ENCODE data around the gene ALDOC.

ALDOC gene

DNA sequence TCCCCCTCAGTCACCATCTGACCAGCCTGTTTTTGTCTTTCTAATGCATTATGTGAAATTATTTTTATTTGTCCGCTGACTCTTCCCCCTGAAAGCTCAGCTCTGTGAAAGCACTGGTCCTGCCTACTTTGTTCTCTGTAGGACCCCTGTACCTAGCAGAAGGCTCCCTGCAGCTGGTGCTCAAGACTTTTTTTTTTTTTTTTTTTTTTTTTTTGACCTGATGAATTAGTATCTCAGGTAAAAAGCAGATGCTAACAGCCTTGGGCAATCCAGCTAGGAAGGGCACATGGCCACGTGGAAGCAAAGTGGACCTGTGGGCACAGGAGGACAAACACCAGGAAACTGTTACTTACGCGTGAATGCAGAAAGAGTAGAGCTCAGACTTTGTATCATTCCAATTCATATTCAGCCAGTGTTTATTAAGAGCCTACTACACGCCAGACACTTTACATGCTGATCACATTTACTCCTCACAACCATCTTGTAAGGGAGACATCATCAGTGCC is 23.6 kb downstream of the ALDOC start:
- Histone ChIP-seq H3K36me3 (replicated peaks; ENCODE audit: insufficient read depth, low read length) (no peaks in the 10 kb centered on the region), H3K27ac (ENCODE audit: low read length) (no peak overlapping the region), H2AFZ (ENCODE audit: low read length) (no peak overlapping the region), H4K20me1 (ENCODE audit: insufficient read depth, low read length) (no peaks in the 10 kb centered on the region), H3K9ac (ENCODE audit: low read length) (no peak overlapping the region), H3K4me1 (ENCODE audit: low read length) (peaks cover 3% of the 10 kb centered on the region; the same call in 1 of the 2 replicates), H3K9me3 (replicated peaks; ENCODE audit: insufficient read depth, low read length) (no peaks in the 10 kb centered on the region), H3K4me3 (ENCODE audit: low read length) (peak overlapping the region; percentile 39), H3K27me3 (replicated peaks; ENCODE audit: insufficient read depth, low read length) (0 out of 2 replicates have a peak, but pooled peaks cover 5% of the 10 kb centered on the region), H3K79me2 (ENCODE audit: low read length) (no peaks in the 10 kb centered on the region), H3K9me2 (replicated peaks; ENCODE audit: insufficient read depth, low read length) (no peaks in the 10 kb centered on the region), H3K4me2 (ENCODE audit: low read depth, low read length) (peak overlapping the region; percentile 88), H3F3A (ENCODE audit: insufficient read depth, low read length) (no peaks in the 10 kb centered on the region; the same call in 1 of the 2 replicates)
- no peak for DNase-seq
- TF ChIP-seq EZH2 (optimal IDR thresholded peaks at IDR 0.05; ENCODE audit: low read depth, low read length) (no peak), EZH2phosphoT487 (IDR thresholded peaks at IDR 0.05; ENCODE audit: low read length) (no peak)
- TF ChIP-seq, protein P1, sequence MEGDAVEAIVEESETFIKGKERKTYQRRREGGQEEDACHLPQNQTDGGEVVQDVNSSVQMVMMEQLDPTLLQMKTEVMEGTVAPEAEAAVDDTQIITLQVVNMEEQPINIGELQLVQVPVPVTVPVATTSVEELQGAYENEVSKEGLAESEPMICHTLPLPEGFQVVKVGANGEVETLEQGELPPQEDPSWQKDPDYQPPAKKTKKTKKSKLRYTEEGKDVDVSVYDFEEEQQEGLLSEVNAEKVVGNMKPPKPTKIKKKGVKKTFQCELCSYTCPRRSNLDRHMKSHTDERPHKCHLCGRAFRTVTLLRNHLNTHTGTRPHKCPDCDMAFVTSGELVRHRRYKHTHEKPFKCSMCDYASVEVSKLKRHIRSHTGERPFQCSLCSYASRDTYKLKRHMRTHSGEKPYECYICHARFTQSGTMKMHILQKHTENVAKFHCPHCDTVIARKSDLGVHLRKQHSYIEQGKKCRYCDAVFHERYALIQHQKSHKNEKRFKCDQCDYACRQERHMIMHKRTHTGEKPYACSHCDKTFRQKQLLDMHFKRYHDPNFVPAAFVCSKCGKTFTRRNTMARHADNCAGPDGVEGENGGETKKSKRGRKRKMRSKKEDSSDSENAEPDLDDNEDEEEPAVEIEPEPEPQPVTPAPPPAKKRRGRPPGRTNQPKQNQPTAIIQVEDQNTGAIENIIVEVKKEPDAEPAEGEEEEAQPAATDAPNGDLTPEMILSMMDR (IDR thresholded peaks at IDR 0.05; ENCODE audit: low read length): no peak

DNA sequence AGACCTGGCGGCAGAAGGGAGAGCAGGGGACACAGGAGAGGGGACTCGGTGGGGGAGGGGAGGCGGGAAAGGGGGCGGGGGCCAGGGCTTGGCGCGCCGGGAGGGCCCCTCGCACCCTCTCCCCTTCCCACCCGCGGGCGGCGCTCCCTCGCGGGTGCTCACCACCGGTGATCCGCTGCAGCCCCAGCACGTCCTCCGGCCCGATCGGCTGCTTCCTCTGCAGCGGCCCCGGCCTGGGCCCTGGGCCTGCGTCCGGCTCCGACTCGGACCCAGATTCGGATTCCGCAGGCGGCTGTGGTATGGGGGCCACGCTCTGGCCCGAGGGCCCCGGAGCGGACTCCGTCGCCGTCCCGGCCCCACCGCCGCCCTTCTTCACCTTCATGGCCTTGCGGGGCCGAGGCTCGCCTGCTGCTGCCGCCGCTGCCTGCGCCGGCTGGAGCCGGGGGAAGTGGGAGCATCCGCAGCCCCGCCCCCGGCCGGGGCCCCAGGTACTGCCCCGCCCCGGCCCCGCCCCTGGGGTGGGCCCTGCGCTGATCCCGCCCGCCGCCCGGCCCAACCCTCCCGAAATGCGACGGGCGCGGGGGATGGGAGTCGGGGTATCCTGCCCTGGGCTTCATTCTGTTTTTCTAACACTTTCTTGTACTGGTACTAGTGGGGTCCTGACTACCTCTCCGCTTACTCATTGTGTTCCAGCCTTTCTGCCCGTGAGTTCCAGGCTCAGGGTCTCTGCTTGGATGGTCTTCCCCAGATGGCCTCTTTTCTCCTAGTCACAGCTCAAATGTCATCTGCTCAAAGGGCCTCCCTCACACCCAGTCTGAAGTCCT is 24.3 kb downstream of the ALDOC start, which contains the start of gene UNC119:
UNC119 (minus strand) TSS at position 449 of the 824 bp plus-strand sequence; CDS start at position 382, 67 bp downstream.
- H3K27ac ChIP-seq (ENCODE audit: low read length): no peak within 1 kb of the TSS
- H3K27me3 ChIP-seq (replicated peaks; ENCODE audit: insufficient read depth, low read length): 0 out of 2 replicates have a peak, but pooled peaks cover 5% of the 10 kb centered on the region
- H3F3A ChIP-seq (ENCODE audit: insufficient read depth, low read length): no peaks in the 10 kb centered on the region; the same call in 1 of the 2 replicates
- peak within 1 kb of the TSS; percentile 88 for H3K4me2 ChIP-seq (ENCODE audit: low read depth, low read length)
- H3K9me3 ChIP-seq (replicated peaks; ENCODE audit: insufficient read depth, low read length): no peaks in the 10 kb centered on the region
- DNase-seq: peak; percentile 73
- TF ChIP-seq EZH2 (optimal IDR thresholded peaks at IDR 0.05; ENCODE audit: low read depth, low read length) (no peak), EZH2phosphoT487 (IDR thresholded peaks at IDR 0.05; ENCODE audit: low read length) (no peak)
- TF ChIP-seq, protein P1 (IDR thresholded peaks at IDR 0.05; ENCODE audit: low read length): no peak
- H3K36me3 ChIP-seq (replicated peaks; ENCODE audit: insufficient read depth, low read length): no peaks in the 10 kb centered on the region
- H3K9me2 ChIP-seq (replicated peaks; ENCODE audit: insufficient read depth, low read length): no peaks in the 10 kb centered on the region
- no peaks in the 10 kb centered on the region for H3K79me2 ChIP-seq (ENCODE audit: low read length)
- H4K20me1 ChIP-seq (ENCODE audit: insufficient read depth, low read length): no peaks in the 10 kb centered on the region
- H3K9ac ChIP-seq (ENCODE audit: low read length): peak within 1 kb of the TSS; percentile 52; the same call in 1 of the 2 replicates
- H3K4me1 ChIP-seq (ENCODE audit: low read length): peaks cover 3% of the 10 kb centered on the region; the same call in 1 of the 2 replicates
- peak within 1 kb of the TSS; percentile 81 for H3K4me3 ChIP-seq (ENCODE audit: low read length)
- peak within 1 kb of the TSS; percentile 84 for H2AFZ ChIP-seq (ENCODE audit: low read length)

DNA sequence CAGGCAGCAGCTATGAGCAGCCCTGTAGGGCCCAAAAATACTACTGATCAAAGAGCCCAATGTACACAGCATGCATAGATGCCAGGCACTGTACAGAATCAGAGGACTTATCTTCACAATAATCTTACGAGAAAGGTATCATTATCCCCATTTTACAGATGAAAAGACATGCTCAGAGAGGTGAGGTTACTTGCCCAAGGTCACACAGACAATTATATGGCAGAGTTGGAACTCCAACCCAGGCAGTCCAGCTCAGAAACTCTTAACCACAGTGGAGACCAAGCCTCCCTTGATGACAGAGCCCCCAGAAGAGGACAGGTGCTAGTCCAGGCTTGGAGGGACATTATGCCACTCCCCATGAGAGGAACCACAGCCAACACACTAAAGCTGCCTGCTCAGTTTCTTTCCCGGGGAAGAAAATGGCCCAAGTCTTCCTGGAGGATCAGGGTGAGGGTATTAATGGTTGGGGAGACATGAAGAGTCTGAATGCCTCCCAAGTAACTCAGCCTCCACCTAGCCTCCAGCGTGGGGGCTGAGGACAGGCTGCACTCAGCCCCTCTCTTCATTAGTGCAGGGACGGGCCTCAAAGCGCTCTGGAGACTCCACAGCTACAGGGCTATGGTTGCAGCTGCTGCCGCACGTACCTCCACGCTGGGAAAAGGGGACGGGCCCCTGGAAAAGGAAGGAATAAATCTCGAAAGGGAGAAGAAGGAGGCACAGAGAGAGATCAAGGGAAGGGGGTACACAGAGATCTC is 25.1 kb downstream of the ALDOC start:
- Histone ChIP-seq H3K4me2 (ENCODE audit: low read depth, low read length) (peak overlapping the region; percentile 88; the same call in 1 of the 2 replicates), H4K20me1 (ENCODE audit: insufficient read depth, low read length) (no peaks in the 10 kb centered on the region), H3K9me3 (replicated peaks; ENCODE audit: insufficient read depth, low read length) (no peaks in the 10 kb centered on the region), H3K4me3 (ENCODE audit: low read length) (peak overlapping the region; percentile 81), H3F3A (ENCODE audit: insufficient read depth, low read length) (no peaks in the 10 kb centered on the region; the same call in 1 of the 2 replicates), H3K36me3 (replicated peaks; ENCODE audit: insufficient read depth, low read length) (no peaks in the 10 kb centered on the region), H3K27me3 (replicated peaks; ENCODE audit: insufficient read depth, low read length) (0 out of 2 replicates have a peak, but pooled peaks cover 5% of the 10 kb centered on the region), H3K9ac (ENCODE audit: low read length) (no peak overlapping the region; the same call in 1 of the 2 replicates), H3K9me2 (replicated peaks; ENCODE audit: insufficient read depth, low read length) (no peaks in the 10 kb centered on the region), H3K4me1 (ENCODE audit: low read length) (peaks cover 3% of the 10 kb centered on the region; the same call in 1 of the 2 replicates), H3K79me2 (ENCODE audit: low read length) (no peaks in the 10 kb centered on the region), H3K27ac (ENCODE audit: low read length) (no peak overlapping the region), H2AFZ (ENCODE audit: low read length) (no peak overlapping the region)
- no peak for DNase-seq
- TF ChIP-seq EZH2 (optimal IDR thresholded peaks at IDR 0.05; ENCODE audit: low read depth, low read length) (no peak), EZH2phosphoT487 (IDR thresholded peaks at IDR 0.05; ENCODE audit: low read length) (no peak)
- TF ChIP-seq, protein P1 (IDR thresholded peaks at IDR 0.05; ENCODE audit: low read length): no peak
